Colon (tissue), 2 donors: ENCODE measurements around the gene ARL3.
"Not testable (repeated sequence)": the region's sequence is repeated elsewhere in the genome, so short reads cannot be mapped to it uniquely, and the experiment has no call there.

Source experiments
- FAIRE-seq: peaks from 2 replicates; lab custom pipeline; 2012; peaks lifted over from hg19 to GRCh38; lab: Jason Lieb, UNC
- donor health status: control.
- donor health status: control.

Gene ARL3

DNA sequence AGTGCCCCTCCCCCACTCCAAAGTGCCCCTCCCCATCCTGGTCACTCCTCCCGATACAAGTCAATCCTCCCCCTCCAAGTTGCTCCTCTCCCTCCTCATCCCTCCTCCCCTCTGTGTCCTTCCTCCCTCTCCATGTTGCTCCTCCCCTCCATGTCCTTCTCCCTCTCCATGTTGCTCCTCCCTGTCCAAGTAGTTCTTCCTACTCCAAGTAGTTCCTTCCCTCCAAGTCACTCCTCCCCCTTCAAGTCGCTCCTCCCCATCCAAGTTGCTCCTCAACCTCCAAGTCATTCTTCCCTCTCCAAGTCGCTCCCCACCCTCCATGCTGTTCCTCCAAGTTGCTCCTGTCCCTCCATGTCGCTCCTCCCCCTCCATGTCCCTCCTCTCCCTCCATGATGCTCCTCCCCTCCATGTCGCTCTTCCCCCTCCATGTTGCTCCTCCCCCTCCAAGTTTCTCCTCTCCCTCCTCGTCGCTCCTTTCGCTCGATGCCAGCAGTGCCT, 20.9 kb upstream of the ARL3 start:
- no peak for FAIRE-seq

DNA sequence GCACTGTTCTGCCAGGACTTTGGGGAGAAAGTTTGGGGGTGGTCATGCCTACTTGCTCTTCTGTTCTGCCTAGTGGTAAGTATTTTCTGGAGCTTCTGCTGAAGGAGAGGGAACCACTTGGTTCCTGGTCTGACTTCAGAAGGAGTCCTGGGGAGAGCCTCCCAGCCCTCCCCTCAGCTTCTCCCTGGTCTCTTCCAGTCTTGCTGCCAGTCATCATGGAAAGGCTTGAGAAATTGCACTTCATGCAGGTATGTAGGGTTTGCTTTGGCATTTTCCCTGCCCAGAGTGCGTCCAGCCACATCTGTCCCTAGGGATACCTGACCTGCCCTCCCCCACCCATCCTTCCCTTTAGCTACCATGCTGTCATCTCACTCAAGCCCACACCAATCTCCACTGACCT, 18.5 kb upstream of the ARL3 start:
- no peak for FAIRE-seq

DNA sequence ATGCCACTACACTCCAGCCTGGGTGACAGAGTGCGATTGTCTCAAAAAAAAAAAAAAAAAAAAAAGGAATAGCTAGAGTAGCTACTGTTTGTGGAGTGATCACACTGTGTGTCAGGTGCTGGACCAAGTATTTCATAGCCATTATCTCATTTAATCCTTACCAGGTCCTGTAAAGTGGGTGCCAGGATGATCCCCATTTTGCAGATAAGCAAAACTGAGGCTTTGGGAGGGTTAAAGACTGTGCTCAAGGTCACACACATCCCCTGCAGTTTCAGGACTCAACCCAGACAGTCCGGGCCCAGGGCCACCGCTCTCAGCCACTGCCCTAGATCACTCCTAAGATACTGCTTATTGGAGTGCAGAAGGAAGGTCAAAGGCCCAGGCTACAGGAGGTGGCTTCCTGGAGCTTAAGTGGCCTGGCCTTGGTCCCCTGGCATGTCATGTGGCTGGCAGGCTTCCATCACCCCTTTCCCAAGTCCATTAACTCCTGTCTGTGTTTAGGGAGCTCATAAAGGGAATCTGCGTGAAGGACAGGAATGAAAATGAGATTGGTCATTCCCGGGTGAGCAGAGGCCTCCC, 17.1 kb upstream of the ARL3 start:
- no peak for FAIRE-seq

DNA sequence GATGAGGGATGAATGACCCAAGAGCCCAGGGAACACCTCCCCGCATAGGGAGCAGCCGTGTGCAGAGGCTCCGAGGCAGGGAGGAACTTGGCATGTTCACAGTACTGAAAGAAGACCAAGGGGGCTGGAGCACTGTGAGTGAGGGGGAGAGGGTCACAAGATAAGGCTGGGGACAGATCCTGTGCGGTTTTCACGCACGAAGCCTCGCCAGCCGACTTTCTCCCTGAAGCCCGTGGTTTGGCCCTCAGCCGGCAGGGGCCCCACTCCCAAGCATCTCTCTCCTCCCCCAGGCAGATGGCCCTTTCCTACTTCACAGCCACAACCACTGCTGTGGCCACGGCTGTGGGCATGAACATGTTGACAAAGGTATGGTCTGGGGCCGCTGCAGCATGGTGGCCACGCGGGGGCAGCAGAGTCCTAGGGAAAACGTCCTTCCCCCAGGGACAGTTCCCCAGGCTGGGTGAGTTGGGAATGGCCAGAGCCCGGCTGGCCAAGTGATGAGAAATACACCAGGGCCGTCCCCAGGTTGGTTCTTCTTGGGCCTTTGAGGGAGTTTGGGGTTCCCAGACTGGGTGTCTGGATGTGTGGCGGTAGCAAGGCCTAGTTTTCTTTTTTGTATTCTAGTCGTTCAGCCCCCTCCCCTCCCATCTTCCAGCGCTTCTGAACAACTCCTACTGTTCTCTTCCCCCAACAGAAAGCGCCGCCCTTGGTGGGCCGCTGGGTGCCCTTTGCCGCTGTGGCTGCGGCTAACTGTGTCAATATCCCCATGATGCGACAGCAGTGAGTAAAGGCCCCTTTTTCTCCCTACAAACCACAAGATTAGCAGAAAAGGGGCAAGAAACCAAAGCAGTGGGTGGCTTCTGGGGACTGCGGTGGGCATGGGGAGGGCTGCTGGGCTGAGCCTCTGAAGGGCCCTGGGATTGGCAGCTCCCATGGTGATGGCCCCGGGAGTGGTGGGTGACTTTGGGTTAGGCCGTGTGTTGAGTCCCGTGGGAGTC, 15.1 kb upstream of the ARL3 start:
- FAIRE-seq, result no peak

DNA sequence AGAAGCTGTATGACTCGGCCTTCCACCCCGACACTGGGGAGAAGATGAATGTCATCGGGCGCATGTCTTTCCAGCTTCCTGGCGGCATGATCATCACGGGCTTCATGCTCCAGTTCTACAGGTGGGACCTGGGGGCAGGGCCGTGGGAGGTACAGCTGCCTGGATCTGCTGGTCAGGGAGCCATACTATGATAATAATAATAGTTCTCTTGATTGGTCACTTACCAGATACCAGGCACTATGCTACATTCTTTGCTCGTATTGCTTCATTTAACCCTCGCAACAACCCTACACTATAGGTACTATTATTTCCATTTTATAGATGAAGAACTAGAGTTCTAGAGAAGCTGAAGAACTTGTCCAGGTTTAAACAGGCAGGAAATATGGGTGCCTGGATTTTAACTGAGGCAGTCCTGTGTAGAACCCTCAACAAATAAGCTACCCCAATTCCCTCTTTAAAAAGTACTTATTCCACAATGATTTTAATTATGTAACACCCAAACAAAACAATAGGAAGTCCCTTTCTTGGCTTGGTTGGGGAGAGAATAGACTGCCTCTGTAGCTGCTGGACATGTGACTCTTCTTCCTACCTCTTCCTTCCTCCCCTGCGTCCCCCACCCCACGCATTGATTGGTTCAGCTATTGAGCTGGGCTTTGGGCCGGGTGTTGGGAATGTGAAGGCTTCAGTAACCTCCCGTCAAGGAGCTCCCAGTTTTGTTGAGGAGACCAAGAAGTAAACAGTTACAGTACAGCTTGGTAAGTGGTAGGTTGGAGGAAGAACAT, 13.0 kb upstream of the ARL3 start:
- no peak for FAIRE-seq

DNA sequence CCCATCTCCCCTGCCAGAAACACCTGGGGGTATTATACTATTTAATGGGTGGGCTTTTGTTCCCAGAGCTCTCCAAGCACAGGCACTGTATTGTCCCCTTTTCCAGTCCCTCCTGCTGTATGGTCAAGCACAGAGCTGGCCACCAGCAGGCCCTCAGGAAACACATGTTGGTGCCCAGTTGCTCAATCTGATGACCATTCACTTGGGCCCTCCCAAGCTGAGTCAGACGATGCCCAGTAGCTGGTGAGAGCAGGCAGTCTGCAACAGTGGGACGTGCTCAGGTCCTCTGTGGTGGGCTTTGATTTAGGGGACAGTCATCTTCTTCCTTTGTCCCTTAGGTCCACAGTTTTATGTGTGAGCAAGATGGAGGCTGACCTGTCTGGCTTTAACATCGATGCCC, 12.1 kb upstream of the ARL3 start:
- no peak for FAIRE-seq

DNA sequence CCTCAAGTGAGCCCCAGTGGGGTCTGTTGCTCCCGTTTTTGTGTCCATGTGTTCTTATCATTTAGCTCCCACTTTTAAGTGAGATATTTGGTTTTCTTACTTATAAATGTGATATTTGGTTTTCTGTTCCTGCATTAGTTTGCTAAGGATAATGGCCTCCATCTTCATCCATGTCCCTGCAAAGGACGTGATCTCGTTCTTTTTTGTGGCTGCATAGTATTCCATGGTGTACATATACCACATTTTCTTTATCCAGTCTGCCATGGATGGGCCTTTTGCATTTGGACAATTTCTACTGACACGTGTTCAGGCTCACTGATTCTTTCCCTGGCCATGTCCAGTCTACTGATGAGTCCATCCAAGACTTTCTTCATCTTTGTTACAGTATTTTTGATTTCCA, 9.8 kb upstream of the ARL3 start:
- FAIRE-seq, result no peak

DNA sequence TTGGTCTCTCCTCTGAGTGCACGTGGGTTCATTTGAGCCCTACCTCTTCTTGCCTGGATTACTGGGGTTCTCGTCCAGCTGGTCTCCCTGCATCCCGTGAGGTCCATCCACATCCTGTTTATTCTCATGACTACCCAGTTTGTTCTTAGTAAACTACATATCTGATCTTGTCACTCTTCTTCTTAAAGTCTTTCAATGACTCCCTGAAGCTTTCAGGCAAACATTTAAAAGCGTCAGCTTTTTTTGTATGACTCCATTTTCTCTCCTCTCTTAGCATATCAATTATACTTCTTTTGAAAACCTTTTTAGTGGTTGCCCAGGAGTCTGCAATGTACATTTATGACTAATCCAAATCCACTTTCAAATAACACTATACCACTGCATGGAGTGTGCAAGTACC, 7.8 kb upstream of the ARL3 start:
- FAIRE-seq, result no peak

DNA sequence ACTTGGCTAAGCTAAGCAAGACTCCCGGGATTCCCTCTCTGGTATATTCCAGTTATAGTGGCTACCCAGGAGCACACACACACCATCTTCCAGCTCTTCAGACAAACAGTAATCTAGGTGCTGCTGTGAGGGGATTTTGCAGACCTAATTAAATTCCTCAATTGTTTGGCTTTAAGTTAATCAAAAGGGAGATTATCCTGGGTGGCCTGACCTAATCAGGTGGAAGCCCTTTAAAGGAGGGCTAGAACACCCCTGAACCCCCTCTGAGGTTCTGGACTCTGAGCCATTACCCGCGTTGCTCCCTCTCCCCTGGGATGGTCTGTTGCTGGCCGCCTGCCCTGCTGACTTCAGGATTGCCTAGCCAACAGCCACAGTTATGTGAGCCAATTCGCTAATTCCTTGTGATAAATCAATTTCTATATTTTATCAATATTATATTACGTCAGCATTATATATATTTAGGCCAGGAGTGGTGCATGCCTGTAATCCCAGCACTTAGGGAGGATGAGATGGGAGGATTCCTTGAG, 6.6 kb upstream of the ARL3 start:
- FAIRE-seq, result no peak

DNA sequence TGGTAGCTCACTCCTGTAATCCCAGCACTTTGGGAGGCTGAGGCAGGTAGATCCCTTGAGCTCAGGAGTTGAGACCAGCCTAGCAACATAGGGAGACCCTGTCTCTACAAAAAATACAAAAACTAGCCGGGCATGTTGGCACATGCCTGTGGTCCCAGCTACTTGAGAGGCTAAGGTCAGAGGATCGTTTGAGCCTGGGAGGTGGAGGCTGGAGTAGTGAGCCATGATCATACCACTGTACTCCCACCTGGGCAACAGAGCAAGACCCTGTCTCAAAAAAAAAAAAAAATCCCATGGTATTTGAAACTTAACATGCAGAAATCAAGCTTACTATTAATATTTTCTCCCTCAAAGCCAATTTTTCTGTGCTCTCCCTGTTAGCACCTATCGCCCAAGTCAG, 6.1 kb upstream of the ARL3 start:
- FAIRE-seq, result no peak

DNA sequence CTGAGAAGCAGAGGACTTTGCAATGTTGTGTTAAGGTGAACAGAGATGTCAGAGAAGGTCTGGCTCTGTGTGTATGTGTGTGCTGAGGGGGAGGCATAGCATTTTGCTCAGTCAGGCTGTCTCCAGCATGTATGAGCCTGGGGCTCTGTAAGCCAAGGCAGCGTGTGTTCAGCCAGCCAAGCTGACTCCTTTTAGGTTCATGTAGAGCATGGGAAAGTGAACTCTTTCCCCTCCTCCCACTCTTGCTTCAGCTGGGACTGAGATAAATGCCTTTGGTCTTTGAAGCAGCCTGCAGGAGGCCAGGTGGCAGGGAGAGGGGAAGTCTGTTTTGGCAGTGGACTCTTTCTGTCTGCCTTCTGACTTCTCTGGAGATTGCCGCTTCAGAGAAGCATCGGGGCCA, 4.0 kb upstream of the ARL3 start:
- FAIRE-seq, result no peak

DNA sequence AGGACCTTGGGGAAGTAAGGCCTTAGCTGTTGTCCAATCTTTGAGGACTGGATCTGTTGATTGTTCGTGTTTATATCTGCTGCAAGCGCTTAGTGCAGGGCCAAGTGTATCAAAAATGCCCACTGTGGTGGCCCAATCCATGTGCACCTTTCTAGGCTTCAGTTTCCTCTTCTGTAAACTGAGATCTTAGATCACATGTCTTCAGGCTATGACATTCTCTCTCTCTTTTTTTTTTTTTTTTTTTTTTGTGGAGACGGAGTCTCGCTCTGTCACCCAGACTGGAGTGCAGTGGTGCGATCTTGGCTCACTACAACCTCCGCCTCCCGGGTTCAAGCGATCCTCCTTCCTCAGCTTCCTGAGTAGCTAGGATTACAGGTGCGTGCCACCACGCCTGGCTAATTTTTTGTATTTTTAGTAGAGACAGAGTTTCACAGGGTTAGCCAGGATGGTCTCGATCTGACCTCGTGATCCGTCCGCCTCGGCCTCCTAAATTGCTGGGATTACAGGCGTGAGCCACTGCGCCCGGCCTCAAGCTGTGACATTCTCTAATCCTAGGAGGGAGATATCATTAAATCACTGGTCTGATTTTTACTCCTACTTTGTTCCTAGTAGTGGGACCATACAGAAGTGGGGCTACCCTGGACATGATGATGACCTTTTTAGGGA, 2.8 kb upstream of the ARL3 start:
- FAIRE-seq, result not testable (repeated sequence)

DNA sequence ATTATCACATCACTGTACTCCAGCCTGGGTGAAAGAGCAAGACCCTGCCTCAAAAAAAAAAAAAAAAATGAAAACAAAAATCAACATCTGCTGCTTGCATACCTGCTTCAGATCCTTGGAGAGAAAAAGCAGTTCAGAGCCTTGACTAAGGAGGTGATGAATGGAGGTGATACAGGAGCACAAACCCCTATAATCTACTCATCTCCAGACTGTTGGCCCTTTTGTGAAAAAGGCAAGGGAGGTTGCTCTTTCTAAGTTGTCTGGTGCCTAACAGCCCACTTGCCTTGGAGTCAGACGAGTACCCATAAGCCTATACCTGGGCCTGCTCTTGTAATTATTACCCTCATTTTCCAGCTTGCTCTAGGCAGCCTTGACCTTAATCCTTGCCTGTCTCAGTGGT, 1.7 kb upstream of the ARL3 start:
- FAIRE-seq, result no peak

DNA sequence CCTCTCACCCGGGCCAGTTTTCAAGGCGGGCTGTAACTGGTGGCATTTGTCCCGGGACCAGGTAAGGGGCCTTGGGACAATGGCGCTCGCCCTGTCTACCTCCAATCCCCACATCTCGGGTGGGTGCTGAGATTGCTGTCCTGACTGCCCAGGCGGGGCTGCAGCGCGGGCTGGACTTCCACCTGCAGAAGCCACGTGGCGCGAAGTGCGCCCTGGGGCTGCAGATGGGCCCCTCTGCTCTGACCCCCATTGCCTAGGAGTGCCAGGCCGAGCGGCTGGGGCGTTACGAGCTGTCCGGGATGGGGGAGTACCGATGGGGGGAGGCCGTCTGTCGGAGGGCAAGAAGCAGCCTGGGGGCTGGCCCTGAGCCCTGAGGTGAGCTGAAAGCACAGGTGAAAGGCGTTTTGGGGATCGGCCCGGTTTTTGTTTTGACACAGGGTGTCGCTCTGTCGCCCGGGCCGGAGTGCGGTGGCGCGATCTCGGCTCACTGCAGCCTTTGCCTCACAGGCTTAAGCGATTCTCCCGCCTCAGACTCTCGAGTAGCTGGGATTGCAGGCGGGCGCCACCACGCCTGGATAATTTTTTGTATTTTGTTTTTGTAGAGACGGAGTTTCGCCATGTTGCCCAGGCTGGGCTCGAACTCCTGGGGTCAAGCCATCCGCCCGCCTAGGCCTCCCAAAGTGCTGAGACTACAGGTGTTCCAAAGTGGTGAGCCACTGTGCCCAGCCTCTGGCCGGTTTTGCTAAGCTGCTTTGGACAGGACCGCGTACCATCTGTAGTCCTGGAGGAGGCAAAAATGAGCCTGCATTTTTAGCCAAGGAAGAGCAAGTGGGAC, 641 bp upstream of the ARL3 start, which contains the start of gene SFXN2:
SFXN2 (plus strand) TSS at position 16 of the 835 bp plus-strand sequence. CDS start 12,001 bp downstream, outside the sequence.
- FAIRE-seq, result no peak

DNA sequence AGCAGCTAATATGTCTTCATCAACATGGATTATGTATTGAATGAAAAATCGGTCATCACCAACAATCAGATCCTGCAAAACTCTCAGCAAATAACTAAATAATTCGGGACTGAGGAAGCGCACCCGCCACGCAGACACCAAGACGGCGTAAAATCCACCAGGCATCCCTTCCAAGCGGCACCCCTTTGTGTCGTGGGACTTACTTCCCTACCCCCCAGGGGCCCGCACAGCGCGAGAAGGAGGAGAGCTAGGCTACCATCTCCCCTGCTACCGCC, 721 bp downstream of the ARL3 start:
- FAIRE-seq, result no peak

DNA sequence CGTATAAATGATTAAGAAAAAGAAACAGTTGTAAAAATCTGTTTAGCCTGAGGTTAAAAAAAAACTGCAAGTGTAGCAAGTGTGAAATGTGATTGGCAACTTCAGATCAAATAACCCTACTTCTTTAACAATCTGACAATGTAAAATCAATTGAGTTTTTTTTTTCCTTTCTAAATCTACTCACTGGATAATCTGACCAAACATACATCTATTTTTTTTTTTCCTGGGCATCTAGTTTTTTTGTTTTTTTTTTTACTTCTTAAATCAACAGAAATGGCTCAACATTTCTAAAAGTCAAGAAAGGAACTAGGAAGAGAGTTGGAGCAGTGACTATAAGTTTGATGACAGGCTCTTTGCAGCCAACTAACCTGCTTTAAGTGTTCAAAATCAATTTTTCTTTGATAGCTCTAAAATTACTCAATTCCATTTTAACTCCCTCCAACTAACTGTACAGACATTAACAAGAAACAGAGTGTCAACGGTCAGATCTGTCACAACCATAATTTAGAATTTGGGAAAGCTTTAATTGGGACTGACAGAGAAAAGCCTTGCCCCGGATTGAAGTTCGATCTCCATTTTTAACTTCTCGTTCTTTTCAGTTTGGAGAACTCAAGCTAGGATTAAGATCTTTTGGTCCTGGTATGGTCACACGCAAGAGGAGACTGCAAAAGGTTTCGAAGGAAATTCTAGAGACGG, 1.2 kb downstream of the ARL3 start:
- FAIRE-seq, result no peak

DNA sequence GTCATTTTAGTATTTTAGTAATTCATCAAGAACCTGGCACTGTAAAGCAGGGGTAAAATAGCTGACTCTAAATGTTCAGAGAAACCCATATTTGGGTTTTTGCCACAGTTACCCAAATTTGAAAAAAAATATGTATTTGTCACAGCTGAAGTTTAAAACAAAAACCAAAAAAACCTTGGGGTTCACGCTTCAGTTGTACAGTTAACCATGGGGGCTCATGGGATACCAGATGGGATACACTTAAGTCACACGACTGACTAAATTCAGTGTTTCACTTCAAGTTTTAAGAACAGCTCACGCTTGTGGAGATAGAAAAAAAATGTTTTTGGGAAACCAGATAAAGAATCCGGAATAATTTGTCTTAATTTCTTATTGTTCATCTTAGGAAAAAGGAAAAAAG, 2.1 kb downstream of the ARL3 start:
- FAIRE-seq, result no peak

DNA sequence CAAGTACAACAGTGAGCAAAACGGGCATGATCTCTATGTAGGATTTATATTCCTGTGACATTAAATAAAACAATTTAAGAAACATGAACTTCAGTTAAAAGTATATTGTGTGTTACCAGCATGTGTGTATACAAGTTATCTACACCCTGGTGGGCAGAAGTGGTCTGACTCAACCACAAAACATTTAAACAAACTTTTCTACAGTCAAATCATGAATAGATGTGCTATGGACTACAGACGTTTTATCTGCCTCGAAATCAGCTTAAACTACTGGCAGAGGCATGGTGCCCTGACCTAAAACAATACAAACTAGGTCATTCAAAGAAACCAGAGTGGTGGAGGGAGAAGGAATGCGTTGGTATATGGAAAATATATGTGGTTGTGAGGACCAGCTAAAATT, 3.6 kb downstream of the ARL3 start:
- no peak for FAIRE-seq

DNA sequence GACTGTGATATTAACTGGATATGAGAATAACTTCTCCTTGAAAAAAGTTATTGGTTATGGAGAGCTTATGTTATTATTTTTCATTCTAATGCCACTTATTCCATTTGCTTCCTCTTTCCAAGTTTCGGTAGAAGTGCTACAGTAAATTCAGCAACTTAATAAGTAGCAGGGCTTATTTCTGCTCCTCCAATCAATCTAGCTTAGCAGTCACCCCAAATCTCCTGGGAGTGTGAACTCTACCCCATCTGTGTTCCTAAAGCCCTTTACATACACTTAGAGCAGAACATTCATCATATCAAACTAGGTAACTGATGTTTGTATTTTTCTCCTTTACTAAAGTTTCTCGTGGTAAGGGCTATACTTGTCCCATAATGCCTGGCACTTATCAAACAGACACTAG, 8.7 kb downstream of the ARL3 start:
- FAIRE-seq, result no peak

DNA sequence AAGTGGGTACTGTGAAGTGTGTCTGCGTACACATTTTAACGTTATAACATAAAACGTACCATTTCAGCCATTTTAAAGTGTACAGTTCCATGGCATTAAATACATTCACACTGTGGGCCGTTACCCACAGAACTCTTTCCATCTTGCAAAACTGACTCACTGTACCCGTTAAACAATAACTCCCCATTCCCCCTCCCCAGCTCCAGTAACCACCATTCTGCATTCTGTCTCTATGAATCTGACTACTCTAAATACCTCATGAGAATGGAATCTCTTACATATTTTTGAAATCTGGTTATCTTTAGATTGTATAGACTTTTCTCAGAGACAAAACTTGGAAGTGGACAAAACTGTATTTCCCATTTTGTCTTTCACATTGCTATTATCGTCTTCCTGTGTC, 9.3 kb downstream of the ARL3 start:
- no peak for FAIRE-seq

DNA sequence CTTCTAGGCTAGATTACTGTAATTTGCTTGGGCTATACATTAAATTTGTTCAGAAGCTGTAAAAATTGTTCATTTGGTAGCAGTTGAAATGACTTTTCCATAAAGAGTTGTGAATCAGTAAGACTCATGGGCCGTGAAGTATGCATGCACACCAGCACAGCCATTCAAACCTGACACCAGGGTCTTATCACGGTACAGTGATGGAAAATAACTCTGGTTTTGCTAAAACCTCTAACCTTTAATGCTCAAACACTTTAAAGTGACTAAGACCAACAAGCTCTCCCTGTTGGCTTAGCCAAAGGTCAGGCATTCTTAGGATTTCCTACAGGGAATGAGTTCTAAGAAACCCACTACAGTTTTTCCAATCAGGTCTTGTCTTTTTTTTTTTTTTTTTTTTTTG, 11.5 kb downstream of the ARL3 start:
- FAIRE-seq, result no peak
